ENCODE measurements around the gene IPO13. TPM values are rescaled to one million over a fixed set of nuclear protein-coding genes. Genes with fewer than 3 reads are reported as not detected.

IPO13 gene
- total RNA-seq (10 to 100 TPM; 53.3 to 66.1 (median 56.8) TPM), polyA plus RNA-seq (10 to 100 TPM; 25.2 to 74.5 TPM)
- long read RNA-seq, donor 1, partial matches to known transcripts = 18 of 29 reads
- long read RNA-seq, donor 1, other reads (novel, unspliced or antisense) = 7 of 29 reads
- long read RNA-seq, donor 2, partial matches to known transcripts = 20 of 30 reads
- long read RNA-seq, donor 2, other reads (novel, unspliced or antisense) = 3 of 30 reads
- long read RNA-seq, donor 3, transcript IPO13-202 (20 exons, 3,894 nt) = major isoform, 25 of 69 reads
- long read RNA-seq, donor 3, partial matches to known transcripts = 34 of 69 reads
- long read RNA-seq, donor 3, other reads (novel, unspliced or antisense) = 9 of 69 reads

- Histone ChIP-seq H3K4me3 (peak within 1 kb of the TSS; percentile 53 to 94 (median 72)), H3K36me3 (peaks cover 0 to 27% (median 0%) of the 10 kb centered on the region in 9 donors), H3K27ac (peak within 1 kb of the TSS; percentile 90 to 100 (median 97)), H3K4me1 (peaks cover 16 to 61% (median 44%) of the 10 kb centered on the region in 9 donors), H3K9me3 (no peaks in the 10 kb centered on the region), H3K27me3 (no peaks in the 10 kb centered on the region)
- DNase-seq (peak; percentile 95), ATAC-seq (peak; percentile 93 to 96 (median 94))
- peak; percentile 36 to 87 (median 75) for TF ChIP-seq CTCF (IDR thresholded peaks at IDR 0.05)
- intact Hi-C loops (cut with DNase I) = loop anchor here in 3 of 10 donors (2.0 to 5.0 kb wide), 3 partner anchors 22 to 239 kb away; partner anchors contain the start of genes ATP6V0B (in 1 of the 3) and ST3GAL3 (in 1 of the 3)
- WGBS, 2 donors = 0% methylated on average over 72 to 74 of the region's 74 CpGs
These were observed at the start of gene IPO13 for GRCh38 chr1:43946236-43947060. TSS of gene IPO13 (plus strand) at chr1:43946950. CDS start at chr1:43947601, 651 bp downstream.

- intact Hi-C loops (cut with DNase I) = no loop called here
- TF ChIP-seq CTCF (IDR thresholded peaks at IDR 0.05) = no peak
- no peaks in the 10 kb centered on the region for H3K9me3 ChIP-seq
- no peak overlapping the region for H3K4me3 ChIP-seq
- H3K36me3 ChIP-seq = peaks cover 0 to 66% (median 6%) of the 10 kb centered on the region in 9 donors
- peaks cover 0 to 13% (median 3%) of the 10 kb centered on the region in 9 donors for H3K4me1 ChIP-seq
- WGBS, 2 donors = 98% methylated on average over 12 of the region's 12 CpGs
- H3K27ac ChIP-seq = no peak overlapping the region
- H3K27me3 ChIP-seq = no peaks in the 10 kb centered on the region
- ATAC-seq = no peak
- no peak for DNase-seq
These were observed 47.8 kb upstream of the IPO13 start for GRCh38 chr1:43898981-43899380.

- 93 to 97% methylated on average over 3 of the region's 3 CpGs for WGBS, 2 donors
- H3K27me3 ChIP-seq = no peaks in the 10 kb centered on the region
- peaks cover 0 to 53% (median 6%) of the 10 kb centered on the region in 9 donors for H3K36me3 ChIP-seq
- peaks cover 0 to 11% (median 3%) of the 10 kb centered on the region in 9 donors for H3K4me1 ChIP-seq
- intact Hi-C loops (cut with DNase I) = no loop called here
- H3K27ac ChIP-seq = no peak overlapping the region
- TF ChIP-seq CTCF (IDR thresholded peaks at IDR 0.05) = no peak
- DNase-seq = no peak
- ATAC-seq = no peak
- no peak overlapping the region for H3K4me3 ChIP-seq
- no peaks in the 10 kb centered on the region for H3K9me3 ChIP-seq
These were observed 46.4 kb upstream of the IPO13 start for GRCh38 chr1:43900386-43900785.
